ENCODE data around the gene SLC6A6.

Gene SLC6A6

DNA sequence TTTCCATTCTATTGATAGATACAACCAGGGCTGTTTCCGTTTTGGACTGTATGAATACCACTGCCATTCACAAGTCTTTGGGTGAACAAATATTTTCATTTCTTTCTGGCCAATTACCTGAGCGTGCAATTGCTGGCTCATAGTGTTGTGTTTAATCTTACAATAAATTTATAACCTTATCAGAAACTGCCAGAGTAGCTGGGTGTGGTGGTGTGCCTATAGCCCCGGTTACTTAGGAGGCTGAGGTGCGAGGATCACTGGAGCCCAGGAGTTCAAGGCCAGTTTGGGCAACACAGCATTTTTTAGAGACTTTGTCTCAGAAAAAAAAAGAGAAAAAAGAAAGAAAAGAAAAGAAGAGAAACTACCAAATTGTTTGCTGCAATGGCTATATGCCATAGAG, 5.4 kb upstream of the SLC6A6 start:
- TF ChIP-seq, protein P1, sequence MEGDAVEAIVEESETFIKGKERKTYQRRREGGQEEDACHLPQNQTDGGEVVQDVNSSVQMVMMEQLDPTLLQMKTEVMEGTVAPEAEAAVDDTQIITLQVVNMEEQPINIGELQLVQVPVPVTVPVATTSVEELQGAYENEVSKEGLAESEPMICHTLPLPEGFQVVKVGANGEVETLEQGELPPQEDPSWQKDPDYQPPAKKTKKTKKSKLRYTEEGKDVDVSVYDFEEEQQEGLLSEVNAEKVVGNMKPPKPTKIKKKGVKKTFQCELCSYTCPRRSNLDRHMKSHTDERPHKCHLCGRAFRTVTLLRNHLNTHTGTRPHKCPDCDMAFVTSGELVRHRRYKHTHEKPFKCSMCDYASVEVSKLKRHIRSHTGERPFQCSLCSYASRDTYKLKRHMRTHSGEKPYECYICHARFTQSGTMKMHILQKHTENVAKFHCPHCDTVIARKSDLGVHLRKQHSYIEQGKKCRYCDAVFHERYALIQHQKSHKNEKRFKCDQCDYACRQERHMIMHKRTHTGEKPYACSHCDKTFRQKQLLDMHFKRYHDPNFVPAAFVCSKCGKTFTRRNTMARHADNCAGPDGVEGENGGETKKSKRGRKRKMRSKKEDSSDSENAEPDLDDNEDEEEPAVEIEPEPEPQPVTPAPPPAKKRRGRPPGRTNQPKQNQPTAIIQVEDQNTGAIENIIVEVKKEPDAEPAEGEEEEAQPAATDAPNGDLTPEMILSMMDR (IDR thresholded peaks at IDR 0.05; ENCODE audit: insufficient read depth, low read length, poor library complexity, severe bottlenecking) = no peak
- Histone ChIP-seq H3K27me3 (replicated peaks; ENCODE audit: control insufficient read depth, insufficient read depth, low read length) (no peaks in the 10 kb centered on the region; the same call in 1 of the 2 replicates), H3K36me3 (ENCODE audit: control insufficient read depth, insufficient read depth, low read length) (no peaks in the 10 kb centered on the region), H3K4me3 (replicated peaks; ENCODE audit: low read depth, low read length) (no peak overlapping the region)
- no peak for DNase-seq (ENCODE audit: extremely low read depth, insufficient read length)

DNA sequence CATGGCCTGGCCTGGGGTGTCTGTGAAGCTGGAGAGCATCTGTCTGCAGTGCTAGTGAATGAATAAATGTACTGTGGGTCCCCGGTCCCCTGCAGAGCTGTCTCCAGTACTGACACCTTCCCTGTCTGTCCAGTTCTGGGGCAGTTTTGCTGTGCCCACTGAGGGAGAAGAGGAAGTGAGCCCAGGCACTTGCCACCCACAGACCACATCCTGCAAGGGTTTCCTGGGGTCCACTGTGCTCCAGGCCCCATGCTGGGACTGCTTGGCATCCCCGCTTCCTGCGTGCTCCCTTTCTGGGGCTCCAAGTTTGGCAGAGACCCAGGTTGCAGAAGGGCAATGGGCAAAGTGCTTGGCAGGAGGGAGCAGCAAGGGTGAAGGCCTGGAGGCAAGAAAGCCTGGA, 4.9 kb upstream of the SLC6A6 start:
- DNase-seq (ENCODE audit: extremely low read depth, insufficient read length) = no peak
- TF ChIP-seq, protein P1 (IDR thresholded peaks at IDR 0.05; ENCODE audit: insufficient read depth, low read length, poor library complexity, severe bottlenecking) = no peak
- Histone ChIP-seq H3K4me3 (replicated peaks; ENCODE audit: low read depth, low read length) (no peak overlapping the region), H3K36me3 (ENCODE audit: control insufficient read depth, insufficient read depth, low read length) (no peaks in the 10 kb centered on the region), H3K27me3 (replicated peaks; ENCODE audit: control insufficient read depth, insufficient read depth, low read length) (no peaks in the 10 kb centered on the region)

DNA sequence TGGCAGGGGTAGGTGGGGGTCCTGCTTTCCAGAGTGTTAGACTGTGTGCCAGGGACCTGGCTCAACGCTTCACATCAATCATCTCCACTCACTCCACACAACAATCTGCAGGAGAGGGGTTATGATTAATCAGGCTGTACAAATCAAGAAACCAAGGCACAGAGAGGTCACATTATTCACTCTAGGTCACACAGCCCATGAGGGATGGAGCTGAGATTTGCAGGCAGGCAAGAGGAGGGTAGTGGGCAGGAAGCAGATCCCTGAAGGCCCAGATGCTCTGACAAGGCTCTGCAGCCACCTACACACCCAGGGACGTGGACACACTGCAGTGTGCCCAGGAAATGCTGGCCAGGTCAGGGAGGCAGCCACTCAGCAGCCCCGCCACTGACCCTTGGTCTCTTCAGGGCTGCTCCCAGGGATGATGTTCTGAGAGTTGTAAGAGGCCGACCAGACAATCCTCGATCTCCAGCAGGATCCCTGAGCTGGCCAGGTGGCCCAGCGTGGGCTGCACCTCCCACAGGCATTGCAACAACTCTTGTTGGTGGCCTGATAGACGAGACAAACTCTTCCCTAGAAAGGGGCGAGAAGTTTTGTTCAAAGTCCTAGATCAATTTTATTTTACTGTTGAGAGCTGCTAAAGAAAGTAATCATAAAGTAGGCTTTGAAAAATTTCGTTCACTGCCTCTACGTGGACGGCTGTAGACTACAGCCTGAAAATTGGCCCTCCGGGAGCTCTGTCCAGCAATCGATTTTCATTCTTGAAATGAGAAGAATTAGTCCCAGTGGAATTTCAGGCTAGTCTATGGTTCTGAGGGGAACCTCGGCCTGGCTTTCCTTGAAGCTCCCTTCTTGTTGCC, 4.2 kb upstream of the SLC6A6 start:
- Histone ChIP-seq H3K4me3 (replicated peaks; ENCODE audit: low read depth, low read length) (no peak overlapping the region), H3K36me3 (ENCODE audit: control insufficient read depth, insufficient read depth, low read length) (no peaks in the 10 kb centered on the region), H3K27me3 (replicated peaks; ENCODE audit: control insufficient read depth, insufficient read depth, low read length) (no peaks in the 10 kb centered on the region)
- TF ChIP-seq, protein P1 (IDR thresholded peaks at IDR 0.05; ENCODE audit: insufficient read depth, low read length, poor library complexity, severe bottlenecking) = no peak
- DNase-seq (ENCODE audit: extremely low read depth, insufficient read length) = no peak

DNA sequence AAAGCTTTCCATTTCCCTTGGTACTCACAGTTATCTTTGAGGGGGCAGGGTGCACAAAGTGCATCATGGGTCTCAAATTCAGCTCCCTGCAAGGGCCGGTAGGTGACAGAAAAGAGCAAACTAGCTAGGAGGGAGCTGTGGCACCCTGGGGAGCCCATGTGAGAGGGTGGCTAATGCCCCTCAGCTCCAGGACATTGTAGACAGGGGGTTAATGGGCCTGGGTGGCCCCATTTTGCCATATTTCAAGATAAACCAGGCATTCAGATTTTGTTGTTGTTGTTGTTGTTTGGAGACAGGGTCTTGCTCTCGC, 3.7 kb upstream of the SLC6A6 start:
- no peak for DNase-seq (ENCODE audit: extremely low read depth, insufficient read length)
- H3K27me3 ChIP-seq (replicated peaks; ENCODE audit: control insufficient read depth, insufficient read depth, low read length) = no peaks in the 10 kb centered on the region
- TF ChIP-seq, protein P1 (IDR thresholded peaks at IDR 0.05; ENCODE audit: insufficient read depth, low read length, poor library complexity, severe bottlenecking) = no peak
- no peaks in the 10 kb centered on the region for H3K36me3 ChIP-seq (ENCODE audit: control insufficient read depth, insufficient read depth, low read length)
- H3K4me3 ChIP-seq (replicated peaks; ENCODE audit: low read depth, low read length) = no peak overlapping the region

DNA sequence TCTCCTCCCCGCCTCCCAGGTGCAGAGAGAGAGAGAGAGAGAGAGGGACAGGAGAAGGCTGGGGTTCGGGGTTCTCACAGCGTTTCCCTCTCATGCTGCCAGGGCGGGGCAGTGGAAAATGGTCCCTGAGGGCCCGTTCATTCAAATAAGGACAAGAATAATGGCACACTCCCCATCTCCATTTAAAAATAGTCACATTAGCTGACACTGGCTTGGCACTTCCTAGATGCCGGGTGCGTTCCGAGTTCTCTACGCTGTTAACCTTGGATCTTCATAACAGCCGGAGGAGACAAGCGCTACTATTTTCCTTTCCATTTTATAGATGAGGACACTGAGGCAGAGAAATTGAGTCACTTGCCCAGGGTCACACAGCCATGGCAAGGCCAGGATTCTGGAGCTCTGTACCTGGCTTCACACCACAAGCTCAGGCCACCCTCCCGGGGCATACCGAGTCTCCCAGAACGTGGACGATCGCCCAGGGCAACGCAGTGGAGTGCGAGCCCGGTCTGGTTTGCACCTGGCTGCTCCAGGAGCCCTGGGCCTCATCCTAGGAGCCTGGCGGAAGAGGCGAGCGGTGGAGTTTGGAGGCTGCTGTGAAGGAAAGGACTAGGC, 608 bp upstream of the SLC6A6 start:
- H3K36me3 ChIP-seq (ENCODE audit: control insufficient read depth, insufficient read depth, low read length) = no peaks in the 10 kb centered on the region
- peak overlapping the region; percentile 89 for H3K4me3 ChIP-seq (replicated peaks; ENCODE audit: low read depth, low read length)
- no peaks in the 10 kb centered on the region for H3K27me3 ChIP-seq (replicated peaks; ENCODE audit: control insufficient read depth, insufficient read depth, low read length)
- TF ChIP-seq, protein P1 (IDR thresholded peaks at IDR 0.05; ENCODE audit: insufficient read depth, low read length, poor library complexity, severe bottlenecking) = no peak
- no peak for DNase-seq (ENCODE audit: extremely low read depth, insufficient read length)

Measured in GM06990 (cell line).